Measurements from ENCODE around the gene RAB27B.

DNA sequence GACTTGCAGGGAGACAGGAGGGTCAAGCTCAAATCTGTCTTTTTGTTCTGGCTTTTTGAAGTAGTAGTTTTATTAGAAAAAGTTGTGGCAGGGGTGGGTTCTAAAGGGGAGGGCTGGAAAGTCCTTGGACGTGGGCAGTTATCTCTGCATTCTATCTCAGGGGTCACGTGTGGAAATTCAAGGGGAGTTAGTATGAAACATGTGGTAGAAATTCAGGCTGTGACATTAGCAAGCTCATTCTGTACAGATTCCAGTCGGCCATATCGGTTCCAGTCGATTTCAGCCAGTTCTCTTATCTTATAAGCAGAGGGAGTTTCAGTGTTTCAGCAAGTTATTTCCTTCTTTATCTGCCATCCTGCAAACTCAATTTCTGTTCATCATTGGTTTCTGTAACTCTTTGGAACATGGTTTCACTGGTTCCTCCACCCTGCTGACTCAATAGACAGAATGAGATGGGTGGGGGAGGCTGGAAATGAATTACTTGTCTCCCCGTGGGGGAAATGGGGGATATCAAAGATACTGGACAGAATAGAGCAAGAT, 53.0 kb downstream of the RAB27B start:
- TF ChIP-seq CTCF (IDR thresholded peaks at IDR 0.05 in 8 of 11, conservative IDR thresholded peaks at IDR 0.05 in 3 of 11) (no peak), POLR2A (IDR thresholded peaks at IDR 0.05) (no peak), POLR2AphosphoS5 (IDR thresholded peaks at IDR 0.05) (no peak)
